ENCODE measurements around the gene KIF21A.

Gene KIF21A

GRCh38 chr12:39395866-39396265, 47.1 kb downstream of the KIF21A start:
- no peak for DNase-seq (ENCODE audit: low read depth)
- H3K4me3 ChIP-seq (ENCODE audit: control insufficient read depth, low read depth, low read length), result no peak overlapping the region
- TF ChIP-seq CTCF (IDR thresholded peaks at IDR 0.05; ENCODE audit: control insufficient read depth, insufficient read depth, low read depth, low read length, missing control alignments), result no peak

GRCh38 chr12:39393890-39394289, 49.0 kb downstream of the KIF21A start:
- TF ChIP-seq CTCF (IDR thresholded peaks at IDR 0.05; ENCODE audit: control insufficient read depth, insufficient read depth, low read depth, low read length, missing control alignments), result no peak
- no peak overlapping the region for H3K4me3 ChIP-seq (ENCODE audit: control insufficient read depth, low read depth, low read length)
- DNase-seq (ENCODE audit: low read depth), result no peak

- TF ChIP-seq CTCF (IDR thresholded peaks at IDR 0.05; ENCODE audit: control insufficient read depth, insufficient read depth, low read depth, low read length, missing control alignments), result no peak
- H3K4me3 ChIP-seq (ENCODE audit: control insufficient read depth, low read depth, low read length), result no peak overlapping the region
- DNase-seq (ENCODE audit: low read depth), result no peak
Observed at GRCh38 chr12:39393179-39393578, 49.7 kb downstream of the KIF21A start.

- no peak for DNase-seq (ENCODE audit: low read depth)
- no peak overlapping the region for H3K4me3 ChIP-seq (ENCODE audit: control insufficient read depth, low read depth, low read length)
- TF ChIP-seq CTCF (IDR thresholded peaks at IDR 0.05; ENCODE audit: control insufficient read depth, insufficient read depth, low read depth, low read length, missing control alignments), result no peak
Observed at GRCh38 chr12:39392154-39392925, 50.6 kb downstream of the KIF21A start.

- no peak for TF ChIP-seq CTCF (IDR thresholded peaks at IDR 0.05; ENCODE audit: control insufficient read depth, insufficient read depth, low read depth, low read length, missing control alignments)
- H3K4me3 ChIP-seq (ENCODE audit: control insufficient read depth, low read depth, low read length), result no peak overlapping the region
- no peak for DNase-seq (ENCODE audit: low read depth)
Observed at GRCh38 chr12:39390752-39391151, 52.2 kb downstream of the KIF21A start.

- no peak for DNase-seq (ENCODE audit: low read depth)
- no peak for TF ChIP-seq CTCF (IDR thresholded peaks at IDR 0.05; ENCODE audit: control insufficient read depth, insufficient read depth, low read depth, low read length, missing control alignments)
Observed at GRCh38 chr12:39389399-39390150, 53.3 kb downstream of the KIF21A start.

More at GRCh38 chr12:39389399-39390150, 53.3 kb downstream of the KIF21A start:
- H3K4me3 ChIP-seq (ENCODE audit: control insufficient read depth, low read depth, low read length), result no peak overlapping the region

Data from AG09309 (cell line).